ENCODE results near the gene LAMA3.

DNA sequence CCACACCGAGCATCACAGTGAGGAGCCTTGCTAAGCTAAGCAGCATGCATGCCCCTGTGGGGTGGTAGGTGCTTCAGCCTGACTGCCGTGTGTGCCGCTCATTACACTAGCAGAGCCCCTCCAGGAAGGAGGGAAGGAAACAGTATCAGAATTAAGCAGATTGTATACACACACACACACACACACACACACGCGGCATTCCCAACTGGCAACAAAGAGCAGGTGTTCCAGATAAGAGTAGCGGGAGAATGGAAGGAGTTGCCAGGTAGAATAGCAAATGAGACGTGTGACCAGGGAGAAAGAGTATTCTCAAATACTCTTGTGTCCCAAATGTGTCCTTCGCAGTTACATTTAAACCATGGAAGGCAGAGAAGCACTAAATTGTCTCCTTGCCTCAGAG lies 277.7 kb downstream of the LAMA3 start:
- TF ChIP-seq POLR2AphosphoS5 (IDR thresholded peaks at IDR 0.05) (no peak), RAD21 (conservative IDR thresholded peaks at IDR 0.05) (no peak), MXI1 (conservative IDR thresholded peaks at IDR 0.05; ENCODE audit: poor library complexity, severe bottlenecking) (no peak), EZH2 (IDR thresholded peaks at IDR 0.05; ENCODE audit: borderline replicate concordance, insufficient read depth, low read length, poor library complexity, severe bottlenecking) (no peak), TAF1 (IDR thresholded peaks at IDR 0.05; ENCODE audit: low read depth) (no peak), EP300 (conservative IDR thresholded peaks at IDR 0.05; ENCODE audit: poor library complexity, severe bottlenecking) (no peak)
- TF ChIP-seq, protein P1, sequence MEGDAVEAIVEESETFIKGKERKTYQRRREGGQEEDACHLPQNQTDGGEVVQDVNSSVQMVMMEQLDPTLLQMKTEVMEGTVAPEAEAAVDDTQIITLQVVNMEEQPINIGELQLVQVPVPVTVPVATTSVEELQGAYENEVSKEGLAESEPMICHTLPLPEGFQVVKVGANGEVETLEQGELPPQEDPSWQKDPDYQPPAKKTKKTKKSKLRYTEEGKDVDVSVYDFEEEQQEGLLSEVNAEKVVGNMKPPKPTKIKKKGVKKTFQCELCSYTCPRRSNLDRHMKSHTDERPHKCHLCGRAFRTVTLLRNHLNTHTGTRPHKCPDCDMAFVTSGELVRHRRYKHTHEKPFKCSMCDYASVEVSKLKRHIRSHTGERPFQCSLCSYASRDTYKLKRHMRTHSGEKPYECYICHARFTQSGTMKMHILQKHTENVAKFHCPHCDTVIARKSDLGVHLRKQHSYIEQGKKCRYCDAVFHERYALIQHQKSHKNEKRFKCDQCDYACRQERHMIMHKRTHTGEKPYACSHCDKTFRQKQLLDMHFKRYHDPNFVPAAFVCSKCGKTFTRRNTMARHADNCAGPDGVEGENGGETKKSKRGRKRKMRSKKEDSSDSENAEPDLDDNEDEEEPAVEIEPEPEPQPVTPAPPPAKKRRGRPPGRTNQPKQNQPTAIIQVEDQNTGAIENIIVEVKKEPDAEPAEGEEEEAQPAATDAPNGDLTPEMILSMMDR (IDR thresholded peaks at IDR 0.05; ENCODE audit: poor library complexity, severe bottlenecking): no peak
